Uterus (tissue), 2 donors: ENCODE measurements around the gene CTDNEP1.

ENCODE experiments used
- POLR2A ChIP-seq, 2 donors: fragments of 450-650 bp; IDR thresholded peaks; one replicate each; pipeline ENCODE4 v1.6.1; 2016; ENCODE audit warnings: antibody characterized with exemption in 2 of 2, mild to moderate bottlenecking in 1 of 2, moderate library complexity in 1 of 2
- TF ChIP-seq, protein P1 (sequence below), 4 experiments: fragments of 200-600 bp in 2 of 4; fragments of 450-650 bp in 2 of 4; sonication (generic) in 2 of 4; IDR thresholded peaks; one replicate each; pipeline ENCODE4 v1.5.1; 2016 to 2019; ENCODE audit warnings: antibody characterized with exemption in 4 of 4, mild to moderate bottlenecking in 2 of 4, moderate library complexity in 1 of 4

DNA sequence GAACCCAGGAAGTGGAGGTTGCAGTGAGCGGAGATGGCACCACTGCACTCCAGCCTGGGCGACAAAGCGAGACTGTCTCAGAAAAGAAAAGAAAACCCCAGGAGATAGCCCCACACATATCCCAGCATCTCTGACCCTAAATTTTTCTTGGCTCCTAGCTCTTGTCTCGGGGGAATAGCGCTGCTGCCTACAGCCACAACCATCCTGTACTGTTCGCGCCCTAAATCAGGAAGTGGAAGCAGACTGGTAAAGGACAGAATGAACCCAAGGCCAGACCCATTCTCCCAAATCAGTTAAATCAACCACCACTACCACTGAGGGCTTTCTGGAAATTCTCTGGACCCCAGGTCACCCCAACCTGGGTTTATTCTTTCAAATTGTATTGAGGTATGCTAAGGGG is 1.7 kb downstream of the CTDNEP1 start:
- no peak for TF ChIP-seq POLR2A (IDR thresholded peaks at IDR 0.05)
- TF ChIP-seq, protein P1, sequence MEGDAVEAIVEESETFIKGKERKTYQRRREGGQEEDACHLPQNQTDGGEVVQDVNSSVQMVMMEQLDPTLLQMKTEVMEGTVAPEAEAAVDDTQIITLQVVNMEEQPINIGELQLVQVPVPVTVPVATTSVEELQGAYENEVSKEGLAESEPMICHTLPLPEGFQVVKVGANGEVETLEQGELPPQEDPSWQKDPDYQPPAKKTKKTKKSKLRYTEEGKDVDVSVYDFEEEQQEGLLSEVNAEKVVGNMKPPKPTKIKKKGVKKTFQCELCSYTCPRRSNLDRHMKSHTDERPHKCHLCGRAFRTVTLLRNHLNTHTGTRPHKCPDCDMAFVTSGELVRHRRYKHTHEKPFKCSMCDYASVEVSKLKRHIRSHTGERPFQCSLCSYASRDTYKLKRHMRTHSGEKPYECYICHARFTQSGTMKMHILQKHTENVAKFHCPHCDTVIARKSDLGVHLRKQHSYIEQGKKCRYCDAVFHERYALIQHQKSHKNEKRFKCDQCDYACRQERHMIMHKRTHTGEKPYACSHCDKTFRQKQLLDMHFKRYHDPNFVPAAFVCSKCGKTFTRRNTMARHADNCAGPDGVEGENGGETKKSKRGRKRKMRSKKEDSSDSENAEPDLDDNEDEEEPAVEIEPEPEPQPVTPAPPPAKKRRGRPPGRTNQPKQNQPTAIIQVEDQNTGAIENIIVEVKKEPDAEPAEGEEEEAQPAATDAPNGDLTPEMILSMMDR (IDR thresholded peaks at IDR 0.05): no peak
